HG03439 (cell line): ENCODE data around the gene DIPK1A.

Source experiments
- ATAC-seq: cut with Tn5 transposase; IDR thresholded peaks from one replicate; pipeline ENCODE4 v1.9.1; 2021; ENCODE audit warnings: mild to moderate bottlenecking, moderate library complexity; ENCODE audit not compliant: unreplicated experiment

Gene DIPK1A

GRCh38 chr1:92953491-92953890 is 7.8 kb downstream of the DIPK1A start:
- peak; percentile 47 for ATAC-seq

DNA sequence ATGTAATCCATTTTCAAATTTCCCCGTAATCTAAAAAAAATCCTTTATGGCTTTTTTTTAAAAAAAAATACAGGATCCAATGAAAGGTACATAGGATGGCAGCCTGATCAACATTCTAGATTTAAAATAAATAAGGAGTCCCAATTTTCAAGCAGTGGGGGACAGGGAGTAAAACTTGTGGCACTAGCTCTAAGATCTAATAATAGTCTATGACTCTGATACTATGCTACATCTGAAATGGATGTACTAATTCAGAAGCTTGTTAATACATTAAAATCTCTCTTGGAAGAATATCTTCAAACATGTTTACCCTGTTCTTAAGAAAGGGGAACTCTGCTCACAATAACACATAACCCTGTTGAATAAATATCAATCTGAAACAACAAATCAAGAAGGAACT is 8.5 kb downstream of the DIPK1A start:
- ATAC-seq, result no peak

- ATAC-seq, result peak; percentile 55
Measured at GRCh38 chr1:92951141-92951582, 10.1 kb downstream of the DIPK1A start.

GRCh38 chr1:92949937-92950817 is 11.1 kb downstream of the DIPK1A start:
- no peak for ATAC-seq

DNA sequence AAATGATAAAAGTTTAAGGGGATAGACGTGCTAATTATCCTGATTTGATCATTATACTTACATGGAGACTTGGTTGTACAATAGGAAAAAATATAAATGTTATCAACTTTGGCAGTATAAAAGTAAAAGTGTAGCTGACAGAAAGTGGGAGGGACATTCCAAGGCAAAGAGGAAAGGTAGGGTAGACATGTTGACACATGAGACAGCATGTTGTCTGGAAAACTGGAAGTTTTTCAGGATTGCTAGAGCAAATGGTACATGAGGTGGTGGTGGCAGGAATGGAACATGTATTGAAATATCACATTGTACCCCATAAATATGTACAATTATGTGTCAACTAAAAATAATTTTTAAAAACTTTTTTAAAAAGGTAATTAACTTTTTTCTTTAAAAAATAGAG is 13.2 kb downstream of the DIPK1A start:
- ATAC-seq, result no peak

DNA sequence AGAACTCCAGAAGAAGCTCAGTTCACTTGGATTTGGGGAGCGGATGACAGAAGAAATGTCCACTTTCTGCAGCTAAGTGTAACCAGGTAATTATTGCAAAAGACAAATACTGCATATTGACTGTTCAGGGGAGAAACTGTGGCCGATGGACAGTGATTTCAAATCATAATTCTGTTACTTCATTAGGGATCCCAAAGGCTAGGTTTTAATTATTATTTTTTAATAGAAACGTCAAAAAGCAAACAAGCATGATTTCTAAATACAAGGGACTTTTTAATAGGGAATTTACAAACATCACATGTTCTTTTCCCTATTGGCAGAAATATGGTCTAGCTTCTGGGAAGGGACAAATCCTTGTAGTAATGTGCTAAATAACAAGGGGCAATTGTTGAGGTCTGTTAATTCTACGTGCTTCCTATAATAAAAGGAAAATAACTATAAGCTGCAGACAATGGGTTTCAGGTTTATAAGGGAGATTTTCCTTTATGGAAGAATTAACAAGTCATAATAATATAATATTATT is 15.5 kb downstream of the DIPK1A start:
- ATAC-seq, result no peak

DNA sequence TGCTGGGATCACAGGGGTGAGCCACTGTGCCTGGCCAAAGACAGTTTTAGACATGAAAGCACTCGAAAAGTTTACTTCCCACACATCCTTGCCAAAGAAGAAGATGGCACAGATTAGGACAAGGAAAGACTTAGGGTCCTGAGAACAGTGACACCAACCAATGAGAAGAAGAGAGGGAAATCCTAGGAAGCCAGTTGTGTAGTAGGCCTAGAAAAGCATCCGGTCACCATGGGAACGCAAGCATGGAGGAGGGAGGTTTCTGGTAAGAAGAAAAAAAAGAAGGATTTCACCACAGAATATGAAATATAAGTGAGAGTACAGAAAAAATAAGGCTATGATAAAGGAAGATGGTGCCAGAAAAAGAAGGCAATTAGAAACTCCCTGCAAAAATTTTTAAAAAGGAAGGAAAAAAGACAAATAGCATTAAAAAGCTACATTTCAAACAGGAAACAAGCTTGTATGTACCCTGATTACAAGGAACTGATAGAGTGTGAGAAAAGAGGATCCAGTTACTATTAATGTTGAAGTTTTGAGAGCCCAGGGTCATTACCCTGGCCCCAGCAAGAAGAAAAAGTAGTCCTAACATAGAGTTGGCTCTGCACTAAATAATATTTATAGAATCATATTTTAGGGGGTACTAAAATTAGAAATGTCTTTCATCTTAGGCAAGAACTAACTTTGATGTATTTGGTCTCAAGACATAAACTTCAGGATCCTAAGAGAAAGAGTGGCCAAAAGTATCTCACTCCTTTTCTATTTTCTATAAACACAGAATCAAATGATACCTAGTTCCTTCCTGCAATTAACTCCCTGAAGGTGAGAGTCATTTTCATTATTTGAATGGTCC is 16.1 kb downstream of the DIPK1A start:
- no peak for ATAC-seq

DNA sequence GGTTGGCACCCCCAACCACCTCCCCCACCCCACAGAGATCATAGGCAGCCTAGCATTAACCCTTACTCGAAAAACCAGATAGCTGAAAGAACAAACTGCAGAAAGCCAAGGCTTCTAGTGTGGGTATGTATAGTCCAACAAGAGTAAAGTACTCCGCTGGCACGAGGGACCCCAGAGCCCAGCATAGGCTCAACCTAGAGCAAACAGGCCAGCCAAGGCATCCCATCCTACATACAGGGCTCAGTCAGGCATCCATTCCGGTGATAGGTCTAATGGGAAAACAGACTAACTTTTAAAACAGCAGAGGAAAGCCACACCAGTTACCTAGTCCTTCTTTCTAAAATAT is 17.8 kb downstream of the DIPK1A start:
- ATAC-seq, result no peak

DNA sequence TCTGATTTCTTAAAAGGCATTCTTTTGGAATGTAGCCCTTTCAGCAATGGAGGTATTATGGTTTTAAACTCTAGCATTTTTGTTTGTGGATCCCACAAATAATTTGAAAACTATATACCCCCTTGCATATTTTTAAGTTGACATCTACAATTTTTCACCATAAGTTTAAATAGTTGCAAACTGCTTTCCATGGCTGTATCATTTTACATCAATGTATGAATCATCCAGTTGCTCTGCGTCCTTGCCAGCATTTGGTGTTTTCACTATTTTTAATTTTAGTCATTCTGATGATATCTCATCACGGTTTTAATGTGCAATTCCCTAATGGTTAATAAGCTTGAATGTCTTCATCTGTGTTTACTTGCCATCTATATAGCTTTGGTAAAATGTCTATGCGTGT is 20.7 kb downstream of the DIPK1A start:
- ATAC-seq, result no peak

DNA sequence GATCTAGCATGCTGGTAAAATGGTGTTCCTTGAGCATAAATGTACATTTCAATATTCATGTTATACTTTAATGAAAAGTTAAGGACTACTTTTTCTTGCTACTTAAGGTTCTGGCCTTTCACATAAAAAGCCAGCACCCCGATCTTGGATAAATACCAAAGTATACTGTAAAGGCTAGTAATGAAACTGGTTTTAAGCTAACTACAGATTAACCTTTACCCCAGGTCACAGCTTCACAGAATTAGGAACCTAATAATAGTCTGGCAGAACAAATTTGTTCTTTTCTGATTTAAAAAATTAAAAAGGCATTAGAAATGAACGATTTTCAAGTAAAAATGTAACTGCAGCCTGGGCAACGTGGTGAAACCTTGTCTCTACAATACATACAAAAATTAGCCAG is 23.5 kb downstream of the DIPK1A start:
- ATAC-seq, result no peak

- ATAC-seq, result no peak
Measured at GRCh38 chr1:92936865-92937264, 24.4 kb downstream of the DIPK1A start.

DNA sequence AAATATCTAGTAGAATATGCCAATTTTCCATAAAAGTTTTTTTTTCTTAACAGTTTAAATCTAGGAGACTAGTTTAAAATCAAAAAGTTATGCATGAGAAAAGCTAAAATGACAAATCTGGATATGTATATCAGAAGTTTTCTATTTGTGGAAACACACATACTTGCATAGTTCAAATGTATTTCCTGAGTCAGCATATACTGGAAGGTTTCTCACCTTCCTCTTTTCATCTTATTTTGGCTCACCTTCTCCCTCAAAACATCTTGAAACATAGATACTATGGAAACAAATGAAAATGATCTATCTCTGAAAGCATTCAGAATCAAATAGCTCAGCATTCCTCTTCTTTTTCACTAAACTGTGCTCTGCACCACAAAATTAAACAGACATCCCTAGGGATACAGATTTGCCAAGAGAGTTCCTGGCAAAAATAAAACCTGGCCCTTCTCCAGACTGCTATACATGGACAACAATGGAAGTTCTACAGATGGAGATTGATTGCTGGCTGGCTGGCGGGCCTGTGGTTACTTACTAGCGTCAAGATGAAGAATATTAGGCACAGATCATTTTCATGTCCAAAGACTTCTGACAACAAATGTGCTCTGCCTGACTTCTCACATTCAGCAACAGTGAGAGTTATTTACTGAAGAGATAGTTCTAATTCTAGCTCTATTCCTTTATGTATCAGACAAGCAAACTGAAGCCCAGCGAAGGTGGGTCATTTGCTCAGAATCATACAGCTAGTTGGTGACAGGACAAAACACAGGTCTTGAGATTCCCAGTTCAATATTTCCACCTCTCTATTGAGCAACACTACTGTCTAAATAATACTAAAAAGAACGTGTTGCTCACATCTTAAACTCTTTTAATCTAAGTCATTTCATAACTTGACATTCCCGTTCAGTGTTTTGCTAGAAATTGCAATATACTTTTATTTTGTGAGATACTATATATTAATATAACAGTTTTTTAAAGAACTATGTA is 26.6 kb downstream of the DIPK1A start:
- ATAC-seq, result no peak

DNA sequence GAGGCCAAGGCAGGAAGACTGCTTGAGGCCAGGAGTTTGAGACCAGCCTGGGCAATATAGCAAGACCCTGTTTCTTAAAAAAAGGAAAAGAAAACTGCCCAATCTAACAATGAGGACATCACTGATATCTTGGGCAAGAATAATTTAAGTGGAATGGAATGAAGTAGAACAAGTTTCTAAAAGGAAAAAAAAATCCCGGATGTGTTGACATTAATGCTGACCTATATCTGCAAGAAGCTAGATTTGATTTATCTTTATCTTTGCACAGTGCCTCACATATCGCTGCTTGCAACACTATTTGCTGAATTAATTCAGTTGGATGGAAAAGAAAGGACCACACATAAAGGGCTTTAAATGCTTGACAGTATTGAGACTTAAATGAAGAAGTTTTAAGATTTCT is 27.8 kb downstream of the DIPK1A start:
- ATAC-seq, result no peak

DNA sequence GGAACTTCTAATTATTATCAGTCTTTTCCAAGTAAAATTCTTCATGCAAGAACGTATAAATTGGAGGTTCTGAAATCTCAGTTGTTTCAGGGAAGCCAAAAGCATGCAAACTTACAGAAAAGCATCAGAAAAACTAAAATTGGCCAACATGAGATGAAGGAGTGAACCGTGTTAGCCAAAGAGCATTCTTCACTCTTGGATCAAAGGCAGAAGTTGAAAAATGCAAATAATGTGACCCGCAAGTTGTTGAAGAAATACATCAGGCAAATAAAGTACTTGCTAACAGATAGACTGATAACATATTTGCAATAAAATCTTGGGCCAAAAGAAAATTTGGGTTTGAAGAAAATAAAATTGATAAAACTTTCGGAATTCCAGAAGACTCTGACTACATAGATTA is 29.6 kb downstream of the DIPK1A start:
- no peak for ATAC-seq

DNA sequence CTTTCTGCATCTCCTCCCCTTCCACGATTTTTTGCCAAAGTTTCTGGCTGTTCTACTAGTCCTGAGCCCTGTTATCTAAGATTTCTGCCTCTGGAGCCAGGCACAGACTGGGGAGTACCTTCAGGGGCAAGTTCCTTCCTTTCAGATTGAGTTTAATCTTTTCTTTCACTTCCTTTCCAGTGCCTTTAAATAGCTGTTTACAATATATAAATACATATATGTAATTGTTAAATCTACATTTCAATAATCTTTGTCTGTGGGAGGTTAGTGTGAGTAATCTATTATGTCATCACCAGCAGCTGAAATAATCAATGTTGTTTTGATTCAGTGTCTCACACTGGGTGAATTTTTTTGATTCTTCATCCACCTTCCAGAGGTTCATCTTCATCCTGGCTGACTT is 31.8 kb downstream of the DIPK1A start:
- no peak for ATAC-seq

- no peak for ATAC-seq
Measured at GRCh38 chr1:92927870-92928269, 33.4 kb downstream of the DIPK1A start.

- ATAC-seq, result no peak
Measured at GRCh38 chr1:92926873-92927272, 34.4 kb downstream of the DIPK1A start.

- no peak for ATAC-seq
Measured at GRCh38 chr1:92924501-92924900, 36.8 kb downstream of the DIPK1A start.

GRCh38 chr1:92923664-92924063 is 37.6 kb downstream of the DIPK1A start:
- ATAC-seq, result no peak

DNA sequence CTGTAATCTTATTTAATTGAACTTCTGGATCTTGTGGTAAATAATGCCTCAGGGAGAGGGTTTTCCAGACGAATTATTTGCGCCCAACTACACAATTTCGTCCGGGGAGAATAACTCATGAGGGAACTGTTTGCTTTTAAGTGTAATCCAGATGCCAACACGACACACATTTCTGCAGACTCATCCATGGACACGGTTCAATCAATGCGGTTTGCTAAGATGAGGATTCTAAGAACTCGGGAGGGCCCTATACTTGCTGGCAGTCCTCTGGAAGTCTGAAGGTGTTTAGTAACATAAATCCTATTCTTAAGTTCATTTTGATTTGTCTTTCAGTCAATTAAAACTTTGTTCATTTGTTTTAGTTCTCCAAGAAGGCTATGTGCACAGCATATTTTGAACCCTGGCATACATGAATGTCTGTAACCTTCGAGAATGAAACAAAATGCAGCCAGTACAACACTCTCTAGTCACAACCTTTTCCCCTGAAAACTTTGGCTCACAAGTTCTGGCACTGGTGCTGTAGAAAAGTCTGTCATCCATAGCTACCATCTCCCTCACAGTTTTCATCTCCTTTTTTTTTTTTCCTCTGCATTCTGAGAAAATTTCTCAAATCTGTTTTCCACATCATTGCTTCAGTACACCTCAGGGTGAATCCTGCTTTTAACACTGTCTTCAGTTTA is 38.8 kb downstream of the DIPK1A start:
- ATAC-seq, result no peak
